Neural progenitor cell (in vitro differentiated cells): ENCODE measurements around the gene STK4.

ENCODE experiments used
- EZH2 ChIP-seq: fragments of 200-600 bp; sonication (generic); IDR thresholded peaks from 2 replicates; pipeline ENCODE4 v1.6.1; 2017; ENCODE audit warnings: antibody characterized with exemption, mild to moderate bottlenecking, moderate library complexity
- EZH2phosphoT487 ChIP-seq: fragments of 200-600 bp; sonication (generic); IDR thresholded peaks from 2 replicates; pipeline ENCODE4 v1.6.1; 2017; ENCODE audit warnings: antibody characterized with exemption
- TF ChIP-seq, protein P1 (sequence below): fragments of 200-600 bp; sonication (generic); IDR thresholded peaks from 2 replicates; pipeline ENCODE4 v1.5.1; 2017; ENCODE audit warnings: antibody characterized with exemption, mild to moderate bottlenecking

DNA sequence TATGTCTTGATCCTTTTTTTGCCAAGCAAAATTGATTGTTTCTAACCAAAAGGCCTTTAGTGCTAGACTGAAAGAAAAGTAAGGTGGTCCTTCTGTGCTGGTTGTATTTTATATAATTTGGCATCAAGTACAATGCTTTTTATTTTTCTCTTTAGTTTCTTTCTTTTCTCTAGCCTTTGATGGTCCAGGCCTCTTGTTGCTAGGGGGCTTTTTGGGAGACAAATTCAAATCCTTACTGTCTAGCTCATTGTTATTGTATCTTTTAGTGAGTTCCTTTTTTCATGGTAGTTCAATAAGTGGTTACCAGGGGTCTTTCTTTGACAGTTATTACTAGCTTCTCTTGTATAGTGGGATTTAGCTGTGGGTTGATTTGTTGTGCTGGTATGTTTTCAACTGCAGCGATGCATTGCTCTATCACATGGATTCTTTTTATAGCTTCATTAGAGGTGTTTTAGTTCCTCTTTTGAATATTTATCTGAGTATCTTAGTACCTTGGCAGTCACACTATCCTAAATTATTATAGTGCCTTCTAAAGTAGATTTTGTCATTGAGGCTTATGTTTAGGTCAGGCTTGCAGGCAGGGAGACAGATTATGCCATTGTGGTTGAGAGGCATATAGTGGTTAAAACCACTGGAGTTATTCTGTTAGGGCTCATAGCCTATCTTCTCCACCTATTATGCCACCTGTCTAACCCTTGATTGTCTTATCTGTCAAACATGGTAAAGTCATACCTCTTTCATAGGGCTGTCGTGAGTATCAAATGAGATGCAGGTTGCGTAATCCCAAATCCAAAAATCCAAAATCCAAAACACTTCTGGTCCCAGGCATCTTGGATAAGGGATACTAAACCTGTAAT, 85.1 kb downstream of the STK4 start:
- TF ChIP-seq, protein P1, sequence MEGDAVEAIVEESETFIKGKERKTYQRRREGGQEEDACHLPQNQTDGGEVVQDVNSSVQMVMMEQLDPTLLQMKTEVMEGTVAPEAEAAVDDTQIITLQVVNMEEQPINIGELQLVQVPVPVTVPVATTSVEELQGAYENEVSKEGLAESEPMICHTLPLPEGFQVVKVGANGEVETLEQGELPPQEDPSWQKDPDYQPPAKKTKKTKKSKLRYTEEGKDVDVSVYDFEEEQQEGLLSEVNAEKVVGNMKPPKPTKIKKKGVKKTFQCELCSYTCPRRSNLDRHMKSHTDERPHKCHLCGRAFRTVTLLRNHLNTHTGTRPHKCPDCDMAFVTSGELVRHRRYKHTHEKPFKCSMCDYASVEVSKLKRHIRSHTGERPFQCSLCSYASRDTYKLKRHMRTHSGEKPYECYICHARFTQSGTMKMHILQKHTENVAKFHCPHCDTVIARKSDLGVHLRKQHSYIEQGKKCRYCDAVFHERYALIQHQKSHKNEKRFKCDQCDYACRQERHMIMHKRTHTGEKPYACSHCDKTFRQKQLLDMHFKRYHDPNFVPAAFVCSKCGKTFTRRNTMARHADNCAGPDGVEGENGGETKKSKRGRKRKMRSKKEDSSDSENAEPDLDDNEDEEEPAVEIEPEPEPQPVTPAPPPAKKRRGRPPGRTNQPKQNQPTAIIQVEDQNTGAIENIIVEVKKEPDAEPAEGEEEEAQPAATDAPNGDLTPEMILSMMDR = no peak
- TF ChIP-seq EZH2 = no peak
- no peak for TF ChIP-seq EZH2phosphoT487
